HG02981 (cell line): ENCODE measurements around the gene RASD2.

Source experiments
- ATAC-seq: cut with Tn5 transposase; IDR thresholded peaks from one replicate; pipeline ENCODE4 v1.9.1; 2021; ENCODE audit warnings: mild to moderate bottlenecking, moderate library complexity; ENCODE audit not compliant: unreplicated experiment

RASD2 gene

GRCh38 chr22:35601013-35601580 lies 60.5 kb downstream of the RASD2 start:
- no peak for ATAC-seq

GRCh38 chr22:35601743-35602615 lies 61.3 kb downstream of the RASD2 start:
- no peak for ATAC-seq
